Prostate gland (tissue), 2 donors: ENCODE measurements around the gene DYSF. TPM values are rescaled to one million over a fixed set of nuclear protein-coding genes. Genes with fewer than 3 reads are reported as not detected.
"Not testable (repeated sequence)": the region's sequence is repeated elsewhere in the genome, so short reads cannot be mapped to it uniquely, and the experiment has no call there.

Experiments
- DNase-seq: peaks from one replicate; pipeline ENCODE4 v3.0.0-alpha.2; 2019; ENCODE audit warnings: low spot score
- H3K27ac ChIP-seq, 2 donors: fragments of 200-600 bp; sonication (generic); 2 replicates each; pipeline ENCODE4 v1.5.1; 2017 to 2019
- H3K27me3 ChIP-seq: fragments of 200-600 bp; sonication (generic); replicated peaks from 2 replicates; pipeline ENCODE4 v1.5.1; 2019; ENCODE audit not compliant: insufficient read depth
- H3K36me3 ChIP-seq, 2 donors: fragments of 200-600 bp; sonication (generic); 1 replicate in 1 of 2; 2 replicates in 1 of 2; pipeline versions ENCODE4 v1.5.1 to v1.8.1; 2017 to 2019
- H3K4me1 ChIP-seq: fragments of 200-600 bp; sonication (generic); replicated peaks from 2 replicates; pipeline ENCODE4 v1.5.1; 2019
- H3K4me3 ChIP-seq, 2 donors: fragments of 200-600 bp; sonication (generic); 2 replicates each; pipeline ENCODE4 v1.5.1; 2017 to 2019
- H3K9me3 ChIP-seq: fragments of 200-600 bp; sonication (generic); 2 replicates; pipeline ENCODE4 v1.5.1; 2017
- POLR2A ChIP-seq: fragments of 450-650 bp; IDR thresholded peaks from one replicate; pipeline ENCODE4 v1.6.1; 2016; ENCODE audit warnings: antibody characterized with exemption, mild to moderate bottlenecking
- POLR2AphosphoS5 ChIP-seq: sonication (generic); formaldehyde crosslinking; IDR thresholded peaks from one replicate; pipeline ENCODE4 v1.6.1; 2017; ENCODE audit warnings: antibody characterized with exemption
- WGBS: methylation state at CpG from one replicate; pipeline ENCODE4 v1.1.5; 2018; 5-methylcytosine and 5-hydroxymethylcytosine counted together
- intact Hi-C: fragments of 100-400 bp; cut with DNase I; formaldehyde crosslinking; loops from one replicate; pipeline ENCODE4 v1.14.2; 2022
- total RNA-seq, 2 donors: library from RNA; depleted of rRNA; stranded (reverse); fragments of >200 nt; gene quantifications; one replicate each; pipeline ENCODE4 v1.1.0, GENCODE V29; 2016
- TF ChIP-seq, protein P1 (sequence below), 4 experiments: fragments of 200-600 bp in 2 of 4; fragments of 450-650 bp in 2 of 4; sonication (generic) in 2 of 4; IDR thresholded peaks; 1 replicate in 3 of 4; 2 replicates in 1 of 4; pipeline ENCODE4 v1.5.1; 2016 to 2019; ENCODE audit warnings: antibody characterized with exemption in 4 of 4, mild to moderate bottlenecking in 2 of 4, moderate library complexity in 2 of 4

Gene DYSF
- total RNA-seq, 2 donors from 2014 or later, result 5.9 to 9.4 TPM

DNA sequence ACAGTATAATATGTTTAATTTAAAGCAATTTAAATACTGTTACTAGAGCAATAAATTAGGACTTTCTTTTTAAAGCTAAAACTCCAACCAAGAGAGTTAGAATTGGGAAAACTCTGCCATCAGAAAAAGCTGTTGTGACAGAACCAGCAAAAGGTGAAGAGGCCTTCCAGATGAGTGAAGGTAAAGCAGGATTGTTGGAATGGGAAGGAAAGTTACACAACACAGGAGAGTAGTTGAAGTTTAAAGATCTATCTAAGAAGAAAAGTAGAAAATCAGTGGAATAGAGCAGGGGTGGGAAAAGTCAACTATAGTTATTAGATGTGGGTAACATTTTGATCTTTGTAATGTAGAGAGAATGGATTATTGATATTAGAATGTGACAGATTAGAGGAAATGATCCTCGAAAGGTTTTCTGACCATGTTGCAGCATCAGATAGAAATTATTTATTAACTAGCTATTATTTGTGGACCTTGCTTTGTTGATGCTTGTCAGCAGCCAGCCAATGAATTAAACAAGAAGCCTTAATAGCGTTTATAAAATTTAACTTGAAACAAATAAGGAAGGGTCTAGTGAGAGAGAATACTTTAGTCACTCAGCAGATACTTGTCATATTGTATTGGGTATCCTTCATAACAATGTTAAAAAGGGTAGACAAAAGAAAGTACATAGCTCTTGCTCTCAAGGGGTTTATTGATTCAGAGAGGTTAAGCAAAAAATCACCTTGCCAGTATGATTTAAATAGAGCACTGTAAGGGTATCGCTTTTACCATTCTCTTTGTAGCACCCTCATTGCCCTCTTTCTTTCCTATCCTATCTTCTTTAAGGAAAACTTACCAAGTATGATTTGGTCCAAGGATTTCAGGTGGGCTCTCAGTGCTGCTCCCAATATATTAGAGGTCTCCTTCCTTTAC is 24.6 kb upstream of the DYSF start:
- Histone ChIP-seq H3K27ac (no peak overlapping the region), H3K9me3 (no peaks in the 10 kb centered on the region), H3K4me3 (no peak overlapping the region), H3K4me1 (no peaks in the 10 kb centered on the region), H3K27me3 (no peaks in the 10 kb centered on the region), H3K36me3 (peaks cover 3 to 6% of the 10 kb centered on the region in 2 donors)
- intact Hi-C loops, result no loop called here
- WGBS, result 95% methylated on average over 3 of the region's 3 CpGs
- DNase-seq, result no peak
- TF ChIP-seq POLR2A, result no peak
- TF ChIP-seq, protein P1, sequence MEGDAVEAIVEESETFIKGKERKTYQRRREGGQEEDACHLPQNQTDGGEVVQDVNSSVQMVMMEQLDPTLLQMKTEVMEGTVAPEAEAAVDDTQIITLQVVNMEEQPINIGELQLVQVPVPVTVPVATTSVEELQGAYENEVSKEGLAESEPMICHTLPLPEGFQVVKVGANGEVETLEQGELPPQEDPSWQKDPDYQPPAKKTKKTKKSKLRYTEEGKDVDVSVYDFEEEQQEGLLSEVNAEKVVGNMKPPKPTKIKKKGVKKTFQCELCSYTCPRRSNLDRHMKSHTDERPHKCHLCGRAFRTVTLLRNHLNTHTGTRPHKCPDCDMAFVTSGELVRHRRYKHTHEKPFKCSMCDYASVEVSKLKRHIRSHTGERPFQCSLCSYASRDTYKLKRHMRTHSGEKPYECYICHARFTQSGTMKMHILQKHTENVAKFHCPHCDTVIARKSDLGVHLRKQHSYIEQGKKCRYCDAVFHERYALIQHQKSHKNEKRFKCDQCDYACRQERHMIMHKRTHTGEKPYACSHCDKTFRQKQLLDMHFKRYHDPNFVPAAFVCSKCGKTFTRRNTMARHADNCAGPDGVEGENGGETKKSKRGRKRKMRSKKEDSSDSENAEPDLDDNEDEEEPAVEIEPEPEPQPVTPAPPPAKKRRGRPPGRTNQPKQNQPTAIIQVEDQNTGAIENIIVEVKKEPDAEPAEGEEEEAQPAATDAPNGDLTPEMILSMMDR (IDR thresholded peaks at IDR 0.05), result no peak
- no peak for TF ChIP-seq POLR2AphosphoS5

DNA sequence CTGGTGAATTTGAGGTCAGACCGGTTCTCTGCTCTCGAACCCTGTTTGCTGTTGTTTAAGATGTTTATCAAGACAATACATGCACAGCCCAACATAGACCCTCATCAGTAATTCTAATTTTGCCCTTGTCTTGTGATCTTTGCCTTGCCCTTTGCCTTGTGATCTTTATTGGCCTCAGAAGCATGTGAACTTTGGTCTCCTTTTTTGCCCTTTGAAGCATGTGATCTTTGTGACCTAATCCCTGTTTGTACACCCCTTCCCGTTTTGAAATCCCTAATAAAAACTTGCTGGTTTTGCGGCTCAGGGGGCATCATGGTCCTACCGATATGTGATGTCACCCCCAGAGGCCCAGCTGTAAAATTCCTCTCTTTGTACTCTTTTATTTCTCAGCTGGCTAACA is 8.2 kb upstream of the DYSF start:
- H3K4me3 ChIP-seq, H3K27me3 ChIP-seq, H3K9me3 ChIP-seq, intact Hi-C loops, H3K27ac ChIP-seq, H3K36me3 ChIP-seq, DNase-seq, H3K4me1 ChIP-seq: not testable (repeated sequence)
- 42% methylated on average over 5 of the region's 5 CpGs for WGBS

DNA sequence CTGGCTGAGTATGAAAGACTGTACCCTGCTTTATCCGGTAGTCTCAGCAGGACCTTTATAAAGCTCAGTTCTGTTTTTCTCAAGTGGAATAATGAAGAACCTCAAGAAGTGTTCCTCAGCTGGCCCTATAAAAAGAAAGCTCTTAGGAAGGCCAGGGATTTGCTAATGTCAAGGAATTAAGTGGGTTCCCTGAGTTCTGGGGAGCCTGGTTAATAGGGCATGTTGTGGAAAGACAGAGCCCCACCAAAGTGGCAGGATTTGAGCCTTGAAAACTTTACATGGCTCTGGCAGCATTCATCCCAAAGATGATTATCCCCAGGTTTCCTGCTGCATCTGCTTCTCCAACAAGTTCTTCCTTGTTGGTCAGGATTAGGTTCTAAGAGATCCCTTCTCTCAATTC is 6.9 kb upstream of the DYSF start:
- 95% methylated on average over 1 of the region's 1 CpG for WGBS
- Histone ChIP-seq H3K9me3 (no peaks in the 10 kb centered on the region), H3K4me3 (no peak overlapping the region), H3K27me3 (no peaks in the 10 kb centered on the region), H3K36me3 (no peaks in the 10 kb centered on the region), H3K27ac (no peak overlapping the region), H3K4me1 (no peaks in the 10 kb centered on the region)
- no peak for DNase-seq
- intact Hi-C loops, result no loop called here
- TF ChIP-seq POLR2A (no peak), POLR2AphosphoS5 (no peak)
- TF ChIP-seq, protein P1 (IDR thresholded peaks at IDR 0.05), result no peak

DNA sequence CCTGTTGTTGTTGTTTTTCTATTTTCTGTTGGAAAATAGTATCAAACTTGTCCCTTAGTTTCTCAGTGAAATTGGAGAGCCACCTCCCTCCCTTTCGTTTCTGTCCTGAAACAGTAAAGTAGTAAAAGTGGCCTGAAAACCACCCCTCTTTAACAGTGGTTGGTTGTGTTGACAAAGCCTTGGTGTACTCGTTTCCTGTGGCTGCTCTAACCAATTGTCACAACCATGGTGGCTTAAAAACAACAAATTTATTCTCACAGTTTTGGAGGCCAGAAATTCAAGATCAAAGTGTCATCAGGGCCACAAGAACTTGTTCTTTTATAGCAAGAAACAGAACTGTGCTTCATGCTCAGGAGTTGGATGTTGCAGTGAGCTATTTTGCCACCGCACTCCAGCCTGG is 4.0 kb upstream of the DYSF start:
- H3K4me1 ChIP-seq, result peaks cover 5% of the 10 kb centered on the region
- H3K27ac ChIP-seq, result no peak overlapping the region
- H3K9me3 ChIP-seq, result no peaks in the 10 kb centered on the region
- 54% methylated on average over 3 of the region's 3 CpGs for WGBS
- no peak for DNase-seq
- H3K4me3 ChIP-seq, result no peak overlapping the region
- H3K27me3 ChIP-seq, result peaks cover 3% of the 10 kb centered on the region
- intact Hi-C loops, result no loop called here
- H3K36me3 ChIP-seq, result no peaks in the 10 kb centered on the region
- TF ChIP-seq POLR2A, result no peak
- TF ChIP-seq, protein P1 (IDR thresholded peaks at IDR 0.05), result no peak

DNA sequence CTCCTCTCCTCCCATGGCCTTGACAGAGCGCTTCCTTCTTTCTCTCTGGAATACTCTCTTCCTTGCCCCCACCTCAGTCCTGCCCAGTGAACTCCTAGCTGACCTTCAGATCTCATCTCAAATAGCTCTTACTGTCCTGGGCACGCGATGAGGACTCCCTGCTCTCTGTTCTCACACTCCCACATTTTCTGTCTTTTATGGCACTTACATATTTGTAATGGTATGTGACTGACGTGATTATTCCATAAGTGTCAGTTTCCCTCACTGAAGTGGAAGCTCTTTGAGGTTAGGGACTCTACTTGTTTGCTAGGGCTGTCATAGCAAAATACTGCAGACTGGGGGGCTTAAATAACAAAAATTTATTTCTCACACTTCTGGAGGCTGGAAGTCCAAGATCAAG is 1.7 kb upstream of the DYSF start:
- TF ChIP-seq POLR2AphosphoS5, result no peak
- TF ChIP-seq, protein P1 (IDR thresholded peaks at IDR 0.05), result no peak
- no peak for TF ChIP-seq POLR2A
- 83% methylated on average over 4 of the region's 4 CpGs for WGBS
- H3K27me3 ChIP-seq, result peaks cover 3% of the 10 kb centered on the region
- no peak overlapping the region for H3K27ac ChIP-seq
- no peaks in the 10 kb centered on the region for H3K9me3 ChIP-seq
- DNase-seq, result no peak
- no peak overlapping the region for H3K4me3 ChIP-seq
- H3K36me3 ChIP-seq, result no peaks in the 10 kb centered on the region
- intact Hi-C loops, result no loop called here
- peaks cover 5% of the 10 kb centered on the region for H3K4me1 ChIP-seq
